GM20431 (cell line): ENCODE data around the gene BRD1.
"Not testable (repeated sequence)": the region's sequence is repeated elsewhere in the genome, so short reads cannot be mapped to it uniquely, and the experiment has no call there.

Experiments used
- in situ Hi-C: fragments of 300-500 bp; cut with MseI, MboI; formaldehyde crosslinking; loops from one replicate; pipeline ENCODE4 v1.15.0; 2020; ENCODE audit warnings: low sequenced_read_pairs; ENCODE audit not compliant: unreplicated experiment

BRD1 gene

DNA sequence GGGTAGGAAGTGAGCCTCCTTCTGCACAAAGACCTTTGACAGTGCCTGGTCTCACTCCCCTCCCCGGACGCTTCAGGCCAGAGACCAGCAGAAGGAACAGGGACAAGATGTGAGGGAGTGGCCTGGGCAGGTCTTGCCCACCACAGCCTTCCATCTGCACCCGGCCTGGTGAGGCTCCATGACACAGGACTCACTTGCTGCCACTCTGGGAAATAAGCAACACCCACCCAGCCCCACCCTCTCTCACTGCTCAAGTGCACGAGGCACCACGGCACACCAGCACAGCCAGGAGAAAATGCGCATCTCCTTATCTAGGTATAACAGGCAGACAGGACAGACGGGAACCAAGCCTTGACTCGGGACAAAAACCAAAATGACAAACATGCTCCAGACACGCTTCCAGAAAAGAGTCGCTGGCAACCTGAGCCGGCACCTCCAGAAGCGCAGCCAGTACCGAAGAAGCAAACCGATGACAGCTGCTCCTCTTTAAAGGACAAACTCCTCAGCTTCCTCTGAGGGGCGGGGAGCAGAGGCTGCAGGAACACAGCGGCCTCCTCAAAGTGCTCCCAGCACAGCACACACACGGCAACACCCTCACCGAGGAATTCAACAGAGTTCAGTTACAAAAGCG lies 41.7 kb downstream of the BRD1 start:
- in situ Hi-C loops: no loop called here

GRCh38 chr22:49785046-49785521 lies 42.6 kb downstream of the BRD1 start:
- in situ Hi-C loops: no loop called here

DNA sequence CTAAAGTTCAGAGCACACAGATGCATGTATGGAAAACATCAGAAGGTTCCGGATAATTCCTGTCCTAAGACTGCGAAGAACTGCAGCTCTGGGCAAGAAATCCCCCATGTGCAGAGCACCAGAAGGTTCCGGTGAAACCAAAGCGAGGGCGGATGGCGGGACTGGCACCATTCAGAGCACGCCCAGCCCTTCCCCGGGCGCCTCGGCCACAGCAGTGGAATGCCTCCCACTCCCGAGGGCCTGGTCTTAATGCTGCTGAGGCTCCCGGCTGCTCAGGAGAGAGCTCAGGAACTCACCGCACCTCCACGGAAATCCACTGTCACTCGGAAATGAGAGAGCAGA lies 43.1 kb downstream of the BRD1 start:
- in situ Hi-C loops: no loop called here

GRCh38 chr22:49783926-49784629 lies 43.6 kb downstream of the BRD1 start:
- in situ Hi-C loops: no loop called here

DNA sequence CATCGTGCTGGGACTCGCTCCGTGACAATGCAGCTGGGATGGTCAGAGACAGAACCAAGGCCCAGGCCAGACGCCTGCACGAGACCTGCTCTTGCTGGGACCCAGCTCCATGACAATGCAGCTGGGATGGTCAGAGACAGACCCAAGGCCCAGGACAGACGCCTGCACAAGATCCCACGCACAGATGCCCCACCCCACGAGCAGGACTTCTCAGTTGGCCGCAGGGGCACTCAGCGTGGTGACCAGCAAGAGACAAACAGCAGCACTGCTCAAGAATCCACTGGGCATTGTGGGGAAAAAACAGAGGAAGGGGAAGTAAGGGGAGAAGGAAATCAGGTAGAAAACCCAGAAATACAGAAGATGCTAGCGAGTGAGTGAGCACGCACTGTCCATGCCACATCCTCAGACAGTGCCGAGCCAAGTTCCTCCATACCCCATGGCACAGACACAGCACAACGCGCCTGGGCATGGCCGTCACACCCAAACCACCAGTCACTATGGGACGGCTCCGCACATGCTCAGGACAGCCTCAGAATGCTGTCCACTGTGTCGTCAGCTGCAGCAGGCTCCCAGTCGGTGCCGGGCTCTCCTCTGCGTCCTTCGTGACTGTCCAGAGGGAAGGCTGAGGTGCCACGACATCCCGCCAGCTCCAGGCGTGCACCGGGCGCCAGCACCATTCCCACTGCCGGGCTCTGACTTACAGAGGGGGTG lies 44.5 kb downstream of the BRD1 start:
- in situ Hi-C loops: no loop called here

GRCh38 chr22:49781886-49782285 lies 45.8 kb downstream of the BRD1 start:
- in situ Hi-C loops: not testable (repeated sequence)

DNA sequence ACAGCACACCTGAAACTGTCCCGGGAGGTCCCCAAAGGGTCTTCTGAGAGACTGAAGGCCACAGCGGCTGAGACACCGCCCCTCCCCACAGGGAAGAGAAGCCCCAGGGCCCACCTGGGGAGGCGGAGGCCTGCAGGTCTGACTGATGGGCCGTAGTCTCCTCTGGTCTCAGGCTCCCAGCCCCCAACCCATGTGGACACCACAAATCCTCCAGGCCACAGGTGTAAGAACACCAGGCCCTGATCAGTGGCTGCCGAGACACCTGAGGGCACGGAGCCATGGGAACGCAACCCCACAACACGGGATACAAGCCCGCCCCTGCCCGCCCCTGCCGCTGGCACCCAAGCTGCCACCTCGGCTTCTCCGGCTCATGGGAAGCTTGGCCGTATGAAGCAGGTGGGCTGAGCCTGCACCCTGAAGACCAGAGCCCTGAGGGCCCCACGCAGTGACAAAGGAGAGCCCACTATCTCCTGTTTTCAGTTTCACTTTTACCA lies 46.3 kb downstream of the BRD1 start:
- in situ Hi-C loops: no loop called here

DNA sequence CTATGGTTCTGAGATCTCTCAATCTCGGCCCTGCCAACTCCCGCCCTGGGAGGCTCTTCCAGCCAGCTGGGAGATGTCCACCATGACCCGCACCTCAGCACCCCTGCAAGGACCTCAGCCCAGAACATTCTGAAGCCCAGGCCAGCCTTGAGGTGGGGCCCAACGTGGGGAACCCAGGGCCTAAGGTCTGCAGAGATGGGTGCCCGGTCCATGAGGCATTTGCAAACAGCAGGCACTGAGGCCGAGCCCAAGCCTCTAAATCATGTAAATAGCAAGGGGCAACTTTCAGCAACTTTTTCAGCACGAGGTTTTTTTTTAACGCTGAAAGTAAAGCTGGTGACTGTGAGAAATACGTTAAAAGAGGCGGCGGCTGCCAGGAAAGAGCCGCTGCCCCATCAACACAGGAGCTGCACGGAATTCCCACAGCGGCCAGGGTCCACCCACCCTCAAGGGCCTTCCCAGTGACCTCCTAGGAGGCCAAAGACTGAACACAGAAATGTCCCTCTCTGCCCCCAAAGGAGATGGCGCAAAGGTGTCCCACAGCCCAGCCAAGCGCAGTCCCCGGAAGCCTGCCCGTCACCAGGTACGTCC lies 46.9 kb downstream of the BRD1 start:
- in situ Hi-C loops: no loop called here

DNA sequence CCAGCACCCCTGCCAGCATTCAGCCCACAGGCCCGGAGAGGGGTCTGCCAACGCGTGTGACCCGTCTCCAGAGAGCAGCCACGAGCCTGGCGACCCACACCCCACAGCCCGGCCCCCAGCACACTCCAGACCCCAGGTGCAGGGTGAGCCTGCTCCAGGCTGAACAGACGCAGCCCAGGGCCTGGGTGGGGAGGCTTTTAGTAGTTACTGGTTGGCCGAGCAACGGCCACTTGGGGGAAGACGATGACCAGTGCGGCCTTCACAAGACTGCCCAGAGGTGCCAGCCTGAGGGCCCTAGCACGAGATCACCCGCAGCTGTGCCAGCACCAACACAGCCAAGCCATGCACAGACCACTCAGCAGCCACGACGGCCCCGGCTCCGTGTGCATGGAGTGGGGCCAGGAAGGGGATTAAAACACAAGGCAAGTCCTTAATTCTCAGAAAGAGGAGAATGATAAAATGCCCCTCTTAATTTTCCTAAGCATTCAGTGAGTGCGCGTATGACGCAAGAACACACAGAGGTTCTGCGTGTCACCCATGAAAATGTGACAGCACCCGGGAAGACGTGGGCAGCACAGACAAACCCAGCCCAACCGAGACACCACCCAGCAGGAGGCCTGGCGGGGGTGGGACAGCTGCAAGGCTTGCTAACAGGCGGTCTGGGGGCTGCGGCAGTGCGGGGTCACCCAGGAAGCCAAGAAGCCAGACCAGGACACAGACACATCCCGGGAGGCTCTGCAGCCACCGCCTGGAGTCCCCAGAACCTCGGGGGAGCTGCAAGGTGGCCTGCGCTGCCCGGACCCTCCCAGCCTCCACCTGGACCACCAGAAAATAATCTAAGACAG lies 47.6 kb downstream of the BRD1 start:
- in situ Hi-C loops: no loop called here

DNA sequence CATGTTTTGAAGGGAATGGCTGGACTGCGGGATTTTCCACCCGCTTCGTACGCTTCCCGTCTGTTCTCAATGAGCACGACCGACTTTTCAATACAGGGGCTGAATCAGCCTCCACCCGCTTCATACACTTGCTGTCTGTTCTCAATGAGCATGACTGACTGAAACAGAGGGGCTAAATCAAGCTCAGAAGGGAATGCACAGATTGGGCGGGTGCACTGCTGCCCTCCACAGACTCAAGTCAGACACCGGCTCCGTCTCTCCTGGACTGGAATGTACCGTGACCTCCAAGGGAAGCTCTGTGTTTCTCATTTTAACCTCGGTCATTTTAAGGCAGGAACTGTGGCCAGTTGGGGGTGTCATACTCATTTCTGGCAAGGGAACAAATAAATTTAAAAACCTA lies 48.5 kb downstream of the BRD1 start:
- in situ Hi-C loops: no loop called here

- in situ Hi-C loops: no loop called here
These were observed 50.0 kb downstream of the BRD1 start for GRCh38 chr22:49777569-49778249.

DNA sequence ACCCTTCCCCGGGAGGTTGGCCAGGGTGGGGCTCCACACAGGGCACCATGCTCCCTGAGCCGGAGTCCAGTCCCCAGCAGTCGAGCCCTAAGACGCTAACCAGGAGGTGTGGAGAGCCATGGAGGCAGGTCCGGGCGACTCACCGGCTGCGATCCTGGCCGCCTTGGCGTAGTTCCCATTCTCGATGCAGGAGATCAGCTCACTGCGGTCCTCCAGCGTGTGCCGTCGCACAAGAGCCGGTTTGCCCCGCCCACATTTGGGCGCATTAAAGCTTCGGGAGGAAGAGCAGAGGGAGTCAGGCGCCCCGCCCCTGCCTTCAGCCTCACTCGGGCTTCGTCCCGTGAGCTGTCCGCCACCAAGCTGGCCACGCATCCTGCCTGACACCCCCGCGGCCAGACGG lies 50.8 kb downstream of the BRD1 start:
- in situ Hi-C loops: no loop called here

GRCh38 chr22:49775867-49776511 lies 51.7 kb downstream of the BRD1 start:
- in situ Hi-C loops: no loop called here

- in situ Hi-C loops: no loop called here
These were observed 52.3 kb downstream of the BRD1 start for GRCh38 chr22:49775191-49775866.

- in situ Hi-C loops: no loop called here
These were observed 53.0 kb downstream of the BRD1 start for GRCh38 chr22:49774499-49775151.

- in situ Hi-C loops: no loop called here
These were observed 53.6 kb downstream of the BRD1 start for GRCh38 chr22:49774046-49774445.

GRCh38 chr22:49773531-49773930 lies 54.1 kb downstream of the BRD1 start:
- in situ Hi-C loops: no loop called here

GRCh38 chr22:49772692-49773091 lies 55.0 kb downstream of the BRD1 start:
- in situ Hi-C loops: no loop called here
